Cardiac fibroblast (primary cell): ENCODE measurements around the gene KRTAP21-2.

Experiments
- DNase-seq, 2 donors: peaks; one replicate each; pipeline versions ENCODE4 v3.0.0 to v3.0.0-alpha.2; 2010; ENCODE audit warnings: low read depth in 2 of 2
- H3K4me3 ChIP-seq, 2 donors: replicated peaks in 1 of 2; 1 replicate in 1 of 2; 2 replicates in 1 of 2; pipeline ENCODE4 v1.5.1; 2011; ENCODE audit warnings: low read depth in 2 of 2, low read length in 2 of 2, mild to moderate bottlenecking in 2 of 2, moderate library complexity in 1 of 2
- TF ChIP-seq, protein P1 (sequence below): IDR thresholded peaks from one replicate; pipeline ENCODE4 v1.5.1; 2011; ENCODE audit warnings: low read depth, mild to moderate bottlenecking, low read length, inconsistent platforms

Gene KRTAP21-2

GRCh38 chr21:30714456-30714855, 32.6 kb downstream of the KRTAP21-2 start:
- no peak overlapping the region for H3K4me3 ChIP-seq
- DNase-seq, result no peak
- TF ChIP-seq, protein P1, sequence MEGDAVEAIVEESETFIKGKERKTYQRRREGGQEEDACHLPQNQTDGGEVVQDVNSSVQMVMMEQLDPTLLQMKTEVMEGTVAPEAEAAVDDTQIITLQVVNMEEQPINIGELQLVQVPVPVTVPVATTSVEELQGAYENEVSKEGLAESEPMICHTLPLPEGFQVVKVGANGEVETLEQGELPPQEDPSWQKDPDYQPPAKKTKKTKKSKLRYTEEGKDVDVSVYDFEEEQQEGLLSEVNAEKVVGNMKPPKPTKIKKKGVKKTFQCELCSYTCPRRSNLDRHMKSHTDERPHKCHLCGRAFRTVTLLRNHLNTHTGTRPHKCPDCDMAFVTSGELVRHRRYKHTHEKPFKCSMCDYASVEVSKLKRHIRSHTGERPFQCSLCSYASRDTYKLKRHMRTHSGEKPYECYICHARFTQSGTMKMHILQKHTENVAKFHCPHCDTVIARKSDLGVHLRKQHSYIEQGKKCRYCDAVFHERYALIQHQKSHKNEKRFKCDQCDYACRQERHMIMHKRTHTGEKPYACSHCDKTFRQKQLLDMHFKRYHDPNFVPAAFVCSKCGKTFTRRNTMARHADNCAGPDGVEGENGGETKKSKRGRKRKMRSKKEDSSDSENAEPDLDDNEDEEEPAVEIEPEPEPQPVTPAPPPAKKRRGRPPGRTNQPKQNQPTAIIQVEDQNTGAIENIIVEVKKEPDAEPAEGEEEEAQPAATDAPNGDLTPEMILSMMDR, result no peak

- TF ChIP-seq, protein P1, result no peak
- no peak overlapping the region for H3K4me3 ChIP-seq
- no peak for DNase-seq
Measured at GRCh38 chr21:30713766-30714165, 33.3 kb downstream of the KRTAP21-2 start.

DNA sequence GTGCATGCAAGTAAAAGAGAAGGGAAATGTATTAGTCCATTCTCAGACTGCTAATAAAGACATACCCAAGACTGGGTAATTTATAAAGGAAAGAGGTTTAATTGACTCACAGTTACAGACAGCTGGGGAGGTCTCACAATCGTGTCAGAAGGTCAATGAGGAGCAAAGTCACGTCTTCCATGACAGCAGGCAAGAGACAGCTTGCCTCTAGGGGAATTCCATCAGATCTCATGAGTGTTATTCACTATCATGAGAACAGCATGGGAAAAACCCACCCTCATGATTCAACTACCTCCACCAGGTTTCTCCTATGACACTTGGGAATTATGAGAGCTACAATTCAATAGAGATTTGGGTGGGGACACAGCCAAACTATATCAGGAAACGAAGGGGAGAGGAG, 36.6 kb downstream of the KRTAP21-2 start:
- H3K4me3 ChIP-seq, result no peak overlapping the region
- TF ChIP-seq, protein P1, result no peak
- DNase-seq, result no peak

DNA sequence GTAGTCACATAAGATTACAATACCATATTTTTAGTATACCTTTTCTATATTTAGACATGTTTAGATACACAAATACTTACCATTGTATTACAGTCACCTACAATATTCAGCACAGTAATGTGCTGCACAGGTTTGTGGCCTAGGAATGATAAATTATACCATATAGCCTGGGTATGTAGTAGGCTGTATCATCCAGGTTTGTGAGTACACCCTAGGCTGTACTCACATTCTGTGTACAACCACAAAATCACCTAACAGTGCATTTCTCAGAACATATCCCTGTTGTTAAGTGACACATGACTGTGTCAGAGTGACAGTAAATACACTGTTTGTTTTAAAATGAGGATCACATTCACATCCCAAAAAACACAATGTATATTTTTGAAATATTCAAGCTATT, 39.6 kb downstream of the KRTAP21-2 start:
- DNase-seq, result no peak
- TF ChIP-seq, protein P1, result no peak
- H3K4me3 ChIP-seq, result no peak overlapping the region
